Measurements from ENCODE around the gene SMC1A.

SMC1A gene

GRCh38 chrX:53337101-53337500 is 85.4 kb downstream of the SMC1A start:
- peak; percentile 40 for DNase-seq

GRCh38 chrX:53333853-53334252 is 88.6 kb downstream of the SMC1A start:
- DNase-seq = no peak

- no peak for DNase-seq
These were observed 90.2 kb downstream of the SMC1A start for GRCh38 chrX:53332204-53332603.

GRCh38 chrX:53330331-53330730 is 92.1 kb downstream of the SMC1A start:
- no peak for DNase-seq

- no peak for DNase-seq
These were observed 97.7 kb downstream of the SMC1A start for GRCh38 chrX:53324803-53325202.
